Measurements from ENCODE around the gene MMP17.
"Not testable (repeated sequence)": the region's sequence is repeated elsewhere in the genome, so short reads cannot be mapped to it uniquely, and the experiment has no call there.

MMP17 gene

DNA sequence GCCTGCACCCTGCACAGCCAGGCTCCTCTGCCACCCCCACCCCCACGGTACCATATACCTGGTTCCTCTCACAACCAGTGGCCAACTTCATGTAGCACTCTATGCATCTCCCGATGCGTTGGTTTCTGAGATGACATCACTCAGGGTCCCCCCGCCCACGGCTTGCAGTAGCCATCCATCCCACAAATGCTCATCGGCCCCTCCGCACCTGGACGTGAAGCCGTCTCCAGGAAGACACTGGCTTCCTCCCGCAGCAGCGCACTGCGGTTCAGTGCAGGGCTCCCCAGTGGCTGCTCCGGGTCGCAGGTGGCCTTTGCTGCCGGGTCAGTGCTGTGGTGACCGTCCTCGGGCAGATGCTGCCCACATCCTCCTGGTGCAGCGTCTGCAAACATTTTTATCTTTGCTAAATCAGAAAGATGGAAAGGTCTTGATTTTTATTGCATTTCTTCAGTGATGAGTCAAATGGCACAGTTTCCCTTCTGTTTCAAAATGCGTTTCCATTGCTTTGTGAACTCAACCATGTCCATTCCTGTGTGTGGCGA, 27.5 kb upstream of the MMP17 start:
- DNase-seq (ENCODE audit: low spot score) = no peak

DNA sequence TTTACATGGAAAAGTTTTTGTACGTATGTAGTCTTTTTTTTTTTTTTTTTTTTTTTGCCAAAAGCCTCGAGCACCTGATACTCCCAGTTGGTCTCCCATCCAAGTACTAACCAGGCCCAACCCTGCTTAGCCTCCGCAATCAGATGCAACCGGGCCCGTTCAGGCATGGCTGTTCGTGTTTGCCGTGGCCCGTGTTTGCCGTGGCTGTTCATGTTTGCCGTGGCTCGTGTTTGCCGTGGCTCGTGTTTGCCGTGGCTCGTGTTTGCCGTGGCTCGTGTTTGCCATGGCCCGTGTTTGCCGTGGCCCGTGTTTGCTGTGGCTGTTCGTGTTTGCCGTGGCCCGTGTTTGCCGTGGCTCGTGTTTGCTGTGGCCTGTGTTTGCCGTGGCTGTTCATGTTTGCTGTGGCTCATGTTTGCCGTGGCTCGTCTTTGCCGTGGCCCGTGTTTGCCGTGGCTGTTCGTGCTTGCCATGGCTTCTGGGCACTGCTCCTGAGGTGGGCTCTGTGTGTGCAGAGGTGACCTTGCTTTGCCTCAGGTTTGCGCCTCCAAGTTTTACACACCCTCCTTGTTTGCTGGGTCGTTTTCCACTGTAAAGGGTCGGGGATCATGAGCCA, 26.8 kb upstream of the MMP17 start:
- DNase-seq (ENCODE audit: low spot score) = no peak

DNA sequence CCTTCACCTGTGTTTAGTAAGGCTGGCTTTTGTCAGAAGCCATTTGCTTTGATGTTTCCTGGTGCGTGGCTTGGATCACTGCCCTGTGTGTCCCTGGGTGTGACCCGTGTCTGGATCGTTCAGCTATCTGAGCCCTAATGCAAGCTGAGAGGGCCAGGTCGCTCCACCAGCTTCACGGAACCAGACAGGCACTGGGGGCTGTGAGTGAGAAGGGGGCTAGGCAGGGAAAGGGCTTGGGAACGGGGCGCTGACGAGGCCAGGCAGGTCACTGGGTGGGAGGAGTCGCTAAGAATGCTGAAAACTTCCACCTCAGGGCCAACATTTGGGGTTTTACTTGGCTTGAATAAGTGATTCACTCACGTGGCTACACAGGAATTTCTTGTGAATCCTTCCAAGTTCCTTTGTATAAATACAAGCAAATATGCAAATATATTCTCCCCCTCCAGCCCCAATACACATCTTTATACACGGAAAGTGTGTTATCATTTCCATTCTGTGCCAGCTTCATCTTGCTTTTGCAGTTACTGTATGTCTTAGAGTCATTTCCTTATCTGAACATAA, 24.2 kb upstream of the MMP17 start:
- no peak for DNase-seq (ENCODE audit: low spot score)

DNA sequence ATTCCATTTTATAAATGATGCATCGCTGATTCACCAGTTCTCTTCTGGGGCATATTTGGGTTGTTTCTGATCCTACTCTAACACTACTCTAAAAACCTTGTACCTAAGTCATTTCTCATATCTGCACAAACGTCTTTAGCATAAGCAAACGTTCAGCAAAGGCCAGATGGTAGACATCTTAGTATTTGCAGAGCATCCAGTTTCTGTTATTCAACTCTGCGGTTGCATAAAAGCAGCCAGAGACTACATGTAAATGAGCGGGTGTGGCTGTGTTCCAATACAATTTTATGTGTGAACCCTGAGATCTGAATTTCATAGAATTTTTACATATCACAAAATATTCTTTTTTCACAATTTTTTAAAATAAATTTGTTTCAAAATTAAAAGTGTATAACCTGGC, 22.8 kb upstream of the MMP17 start:
- DNase-seq (ENCODE audit: low spot score) = no peak

DNA sequence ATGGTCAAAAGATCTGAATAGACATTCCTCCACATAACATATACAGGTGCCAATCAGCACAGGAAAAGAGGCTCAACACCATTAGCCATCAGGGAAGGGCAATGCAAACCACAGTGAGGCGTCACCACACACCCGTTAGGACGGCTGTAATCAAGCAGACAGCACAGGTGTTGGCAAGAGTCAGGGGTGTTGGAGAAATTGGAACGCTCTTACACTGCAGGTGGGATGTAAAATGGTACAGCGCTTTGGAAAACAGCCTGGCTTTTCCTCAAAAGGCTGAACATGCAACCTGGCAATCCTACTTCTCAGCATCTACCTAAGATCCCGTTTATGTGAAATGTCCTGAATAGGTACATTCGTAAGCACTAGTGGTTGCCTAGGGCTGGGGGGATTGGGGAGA, 21.5 kb upstream of the MMP17 start:
- no peak for DNase-seq (ENCODE audit: low spot score)

DNA sequence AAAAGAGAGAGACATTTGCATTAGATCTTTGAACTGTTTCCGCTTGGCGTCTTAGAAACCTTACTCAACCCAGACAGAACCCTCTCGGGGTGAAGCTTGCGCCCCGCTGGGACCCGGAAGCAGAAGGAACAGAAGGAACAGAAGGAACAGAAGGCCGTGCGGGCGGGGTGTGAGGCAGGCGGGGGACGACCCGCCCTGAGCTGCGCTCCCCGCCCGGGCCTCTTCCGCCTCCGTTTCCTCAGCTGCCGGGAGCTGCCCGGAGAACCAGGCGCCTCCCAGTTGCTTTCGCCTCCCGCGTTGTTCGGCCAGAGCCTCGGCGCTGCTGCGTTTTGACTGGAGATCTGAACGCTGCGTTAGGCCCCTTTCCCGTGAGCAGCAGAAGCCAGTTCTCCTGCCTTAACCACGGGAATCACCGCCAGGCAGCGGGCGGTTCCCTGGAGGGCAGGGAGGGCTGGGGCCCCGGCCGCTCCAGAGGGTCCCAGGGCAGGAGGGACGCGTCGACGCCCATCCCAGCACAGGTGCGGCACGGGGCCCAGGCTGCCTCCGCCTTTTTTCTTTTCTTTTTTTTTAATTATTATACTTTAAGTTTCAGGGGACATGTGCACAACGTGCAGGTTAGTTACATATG, 19.3 kb upstream of the MMP17 start:
- no peak for DNase-seq (ENCODE audit: low spot score)

DNA sequence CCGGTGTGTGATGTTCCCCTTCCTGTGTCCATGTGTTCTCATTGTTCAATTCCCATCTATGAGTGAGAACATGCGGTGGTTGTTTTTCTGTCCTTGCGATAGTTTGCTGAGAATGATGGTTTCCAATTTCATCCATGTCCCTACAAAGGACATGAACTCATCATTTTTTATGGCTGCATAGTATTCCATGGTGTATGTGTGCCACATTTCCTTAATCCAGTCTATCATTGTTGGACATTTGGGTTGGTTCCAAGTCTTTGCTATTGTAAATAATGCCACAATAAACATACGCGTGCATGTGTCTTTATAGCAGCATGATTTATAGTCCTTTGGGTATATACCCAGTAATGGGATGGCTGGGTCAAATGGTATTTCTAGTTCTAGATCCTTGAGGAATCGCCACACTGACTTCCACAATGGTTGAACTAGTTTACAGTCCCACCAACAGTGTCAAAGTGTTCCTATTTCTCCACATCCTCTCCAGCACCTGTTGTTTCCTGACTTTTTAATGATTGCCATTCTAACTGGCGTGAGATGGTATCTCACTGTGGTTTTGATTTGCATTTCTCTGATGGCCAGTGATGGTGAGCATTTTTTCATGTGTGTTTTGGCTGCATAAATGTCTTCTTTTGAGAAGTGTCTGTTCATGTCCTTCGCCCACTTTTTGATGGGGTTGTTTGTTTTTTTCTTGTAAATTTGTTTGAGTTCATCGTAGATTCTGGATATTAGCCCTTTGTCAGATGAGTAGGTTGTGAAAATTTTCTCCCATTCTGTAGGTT, 18.5 kb upstream of the MMP17 start:
- not testable (repeated sequence) for DNase-seq (ENCODE audit: low spot score)

DNA sequence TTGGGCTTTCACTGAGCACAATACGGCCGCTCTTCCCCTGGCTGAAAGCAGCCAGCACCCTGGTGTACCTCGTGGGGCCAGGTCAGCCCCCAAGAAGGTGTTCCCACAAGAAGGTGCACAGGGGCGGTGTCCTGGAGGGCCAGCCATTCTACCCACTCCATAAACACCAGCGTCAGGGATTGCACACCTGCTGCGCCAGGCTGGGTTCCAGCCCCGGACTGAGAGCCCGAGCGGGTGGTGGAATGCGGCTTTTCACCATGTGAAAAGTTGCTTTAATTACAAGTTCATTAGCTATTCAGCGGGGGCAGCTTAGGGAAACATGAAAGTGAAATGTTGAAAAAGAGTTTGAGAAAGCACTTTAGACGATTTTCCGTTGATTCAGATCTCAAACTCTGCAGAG, 17.5 kb upstream of the MMP17 start:
- no peak for DNase-seq (ENCODE audit: low spot score)

DNA sequence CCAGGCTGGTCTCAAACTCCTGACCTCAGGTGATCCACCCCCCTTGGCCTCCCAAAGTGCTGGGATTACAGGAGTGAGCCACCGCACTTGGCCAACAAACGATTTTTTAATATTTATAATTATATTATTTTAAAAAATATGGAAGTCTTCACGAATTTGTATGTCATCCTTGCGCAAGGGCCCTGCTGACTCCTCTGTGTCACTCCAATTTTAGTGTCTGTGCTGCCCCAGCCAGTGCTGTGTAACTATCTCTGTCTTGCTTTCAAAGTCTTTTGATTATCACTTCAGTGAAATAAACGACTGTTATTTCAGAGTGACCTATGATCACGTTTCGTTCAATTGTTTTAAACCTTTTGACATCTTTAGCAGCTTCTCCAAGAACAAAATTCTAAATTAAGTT, 13.1 kb upstream of the MMP17 start:
- no peak for DNase-seq (ENCODE audit: low spot score)

DNA sequence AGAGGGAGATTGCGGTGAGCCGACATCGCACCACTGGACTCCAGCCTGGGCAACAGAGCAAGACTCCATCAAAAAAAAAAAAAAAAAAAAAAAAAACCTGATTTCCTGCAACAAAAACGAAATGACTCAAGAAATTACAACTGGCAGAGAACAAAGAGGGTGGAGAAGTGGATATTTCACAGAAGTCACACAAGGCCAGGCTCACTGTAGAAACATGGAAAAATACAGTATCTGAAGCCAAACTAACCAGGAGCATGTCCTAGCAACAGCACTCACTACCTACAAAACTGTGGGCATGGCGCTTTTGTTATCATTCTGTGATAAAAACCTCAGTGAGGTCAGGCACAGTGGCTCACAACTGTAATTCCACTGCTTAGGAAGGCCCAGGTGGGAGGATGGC, 11.7 kb upstream of the MMP17 start:
- no peak for DNase-seq (ENCODE audit: low spot score)

DNA sequence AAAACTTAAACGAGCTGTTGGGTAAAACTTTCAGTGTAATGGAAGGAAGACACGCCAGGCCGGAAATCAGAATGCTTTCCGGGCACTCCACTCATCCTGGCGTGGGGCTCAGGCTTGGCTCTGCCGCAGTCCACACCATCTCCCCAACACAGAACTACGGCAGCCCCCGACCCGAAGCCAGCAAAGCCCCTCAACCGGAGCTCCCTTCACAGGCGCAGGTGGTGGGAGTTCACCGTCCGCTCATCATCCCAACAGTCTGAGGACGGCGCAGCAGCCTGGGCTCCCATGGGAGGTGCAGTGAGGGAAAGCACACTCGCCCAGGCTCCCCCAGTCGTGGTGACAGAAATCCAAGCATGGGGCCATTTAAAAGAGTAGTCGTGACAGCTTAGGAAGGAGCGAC, 11.0 kb upstream of the MMP17 start:
- no peak for DNase-seq (ENCODE audit: low spot score)

DNA sequence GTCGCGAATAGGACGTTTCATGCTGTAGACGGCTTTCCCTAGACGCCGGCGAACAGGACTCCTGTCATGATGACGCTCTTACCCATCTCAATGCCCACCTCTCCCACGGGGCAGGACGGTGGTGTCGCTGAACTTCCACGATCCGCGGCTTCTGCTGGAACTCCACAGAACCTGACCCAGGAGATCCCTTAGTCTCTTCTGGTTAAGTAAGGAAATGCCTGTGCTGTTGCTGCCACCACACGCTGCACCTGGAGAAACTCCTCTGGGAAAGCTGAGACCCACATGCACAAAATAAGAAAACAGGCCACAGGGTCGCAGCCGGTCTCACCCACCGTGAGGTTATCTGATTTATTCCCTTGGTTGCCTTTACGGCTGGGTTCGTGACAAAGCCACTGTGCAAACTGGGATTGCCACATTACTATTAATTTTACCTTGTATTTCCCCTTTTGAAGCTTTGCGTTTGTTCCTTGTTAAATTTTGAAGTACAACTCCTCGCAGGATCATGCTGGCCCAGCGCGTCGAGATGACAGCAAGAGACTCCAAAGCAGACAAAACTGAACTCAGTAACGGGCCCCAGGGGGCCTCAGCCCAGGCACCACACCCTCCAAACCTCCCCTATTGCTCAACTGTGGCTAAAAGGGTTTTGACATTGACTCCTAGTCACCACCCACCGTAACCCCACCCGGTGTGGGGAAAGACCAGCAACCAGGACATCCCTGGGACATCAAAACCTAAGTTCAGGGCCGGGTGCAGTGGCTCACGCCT, 9.2 kb upstream of the MMP17 start:
- no peak for DNase-seq (ENCODE audit: low spot score)

DNA sequence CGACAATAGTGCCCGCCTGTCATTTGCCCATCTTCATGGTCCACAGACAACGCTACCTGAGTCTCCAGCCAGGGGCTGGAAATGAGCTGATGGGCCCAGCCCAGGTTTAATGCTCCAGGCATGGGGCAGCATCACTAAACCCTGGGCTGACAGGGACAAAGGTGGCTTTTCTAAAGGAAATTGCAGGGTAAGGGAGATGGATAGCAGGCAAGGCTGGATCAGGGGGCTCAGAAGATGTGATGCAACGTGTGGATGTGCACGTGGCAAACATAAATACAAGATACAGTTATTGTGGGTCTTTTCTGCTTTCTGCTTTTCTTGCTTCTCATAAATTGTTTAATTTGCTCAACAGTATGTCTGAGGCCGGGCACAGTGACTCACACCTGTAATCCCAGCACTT, 3.7 kb upstream of the MMP17 start:
- DNase-seq (ENCODE audit: low spot score) = no peak

DNA sequence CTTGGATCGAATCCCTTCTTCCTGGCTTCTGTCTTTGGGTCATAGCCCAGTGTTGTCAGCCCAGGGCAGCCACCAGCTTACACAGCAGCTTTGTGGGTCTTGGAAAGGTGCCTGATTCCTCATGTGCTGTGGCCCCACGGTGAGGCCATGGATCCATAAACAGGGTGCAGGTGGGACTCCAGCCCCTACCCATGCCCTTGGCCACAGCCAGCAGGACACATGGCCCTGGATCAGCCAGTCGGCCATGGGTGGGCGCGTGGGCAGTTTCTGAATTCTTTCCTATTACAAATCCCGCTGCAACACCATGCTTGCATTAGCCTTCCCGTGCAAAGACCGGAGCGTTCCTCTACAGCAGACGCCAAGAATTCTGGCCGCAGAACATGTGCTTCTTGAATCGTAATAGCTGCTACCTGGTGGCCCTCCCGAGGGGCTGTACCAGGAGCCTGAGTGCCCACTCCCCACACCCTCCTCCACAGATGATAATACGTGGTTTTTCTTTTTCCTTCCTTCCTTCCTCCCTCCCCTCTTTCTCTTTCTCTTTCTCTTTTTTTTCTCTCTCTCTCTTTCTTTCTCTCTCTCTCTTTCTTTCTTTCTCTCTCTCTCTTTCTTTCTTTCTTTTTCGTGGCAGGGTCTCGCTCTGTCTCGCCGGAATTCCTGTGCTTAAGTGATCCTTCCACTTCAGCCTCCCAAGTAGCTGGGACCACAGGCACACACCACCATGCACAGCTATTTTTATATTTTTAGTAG, 2.9 kb upstream of the MMP17 start:
- no peak for DNase-seq (ENCODE audit: low spot score)

DNA sequence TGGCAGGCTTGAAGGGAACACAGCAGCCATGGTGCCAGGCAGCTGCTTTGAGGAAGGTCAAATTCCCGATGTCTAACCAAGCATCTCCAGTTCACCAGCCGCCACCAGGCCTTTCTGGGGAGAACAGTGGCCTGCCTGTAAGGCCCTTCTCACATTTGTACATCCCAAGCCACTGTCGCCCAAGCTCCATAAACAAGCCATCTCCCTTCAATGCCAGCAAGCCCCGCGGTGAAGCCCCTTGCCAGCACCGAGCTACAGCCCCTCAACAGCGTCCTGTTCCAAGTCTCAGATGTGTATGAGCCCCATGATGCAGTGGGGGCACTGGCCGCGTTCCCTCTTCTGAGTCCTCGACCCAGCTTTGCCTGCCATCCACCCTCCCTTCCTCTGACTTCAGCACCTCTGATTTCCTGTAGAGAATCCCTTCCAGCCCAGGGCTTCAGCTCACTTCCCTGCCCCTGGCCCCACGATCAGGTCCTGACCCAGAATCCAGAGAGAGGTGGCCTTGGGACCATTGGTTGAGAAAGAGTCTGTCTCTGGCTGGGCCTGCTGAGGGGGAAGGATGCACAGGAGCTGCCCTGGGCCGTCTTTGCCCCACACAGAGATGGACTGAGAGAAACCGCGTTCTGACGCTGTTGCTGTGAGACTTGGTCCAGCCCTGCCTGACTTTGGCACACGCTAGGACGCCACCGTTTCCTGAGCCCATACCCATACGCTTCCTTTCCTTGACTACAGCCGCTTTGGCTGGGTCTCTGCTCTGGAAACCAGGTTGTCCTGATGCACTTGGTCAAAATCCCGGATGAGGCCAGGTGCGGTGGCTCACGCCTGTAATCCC, 1.9 kb upstream of the MMP17 start:
- DNase-seq (ENCODE audit: low spot score) = no peak

DNA sequence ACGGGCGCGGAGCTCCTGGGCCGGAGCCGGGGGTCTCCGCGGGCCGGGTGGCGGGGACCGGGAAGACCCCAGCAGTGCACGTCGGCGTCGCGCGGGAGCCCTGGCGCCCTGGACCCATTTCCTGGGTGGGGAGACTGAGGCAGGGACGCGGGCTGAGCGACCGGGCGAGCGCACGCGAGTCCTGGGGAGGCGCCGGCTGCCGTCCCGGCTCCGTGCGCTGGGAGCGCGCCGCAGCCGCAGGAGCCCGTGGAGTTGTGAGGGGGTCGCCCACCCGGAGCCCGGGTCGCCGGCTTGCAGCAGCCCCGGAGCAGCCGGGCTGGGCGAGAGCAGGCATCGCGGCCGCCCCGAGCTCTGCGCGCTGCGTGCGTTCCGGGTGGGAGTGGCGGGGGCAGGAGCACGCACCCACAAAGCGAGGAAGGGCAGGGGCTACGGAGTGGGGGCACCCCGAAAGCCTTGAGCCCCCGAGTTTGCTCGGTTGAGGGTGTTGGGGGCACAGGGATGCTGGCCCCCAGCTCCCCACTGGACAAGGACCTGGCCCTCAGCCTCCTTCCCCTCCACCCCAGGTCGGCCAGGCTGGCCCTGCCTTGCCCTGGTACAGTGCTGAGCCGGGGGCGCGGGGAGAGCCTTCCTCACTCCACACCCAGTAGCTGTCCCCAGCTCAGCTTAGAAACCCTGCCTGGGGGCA, 620 bp downstream of the MMP17 start:
- peak; percentile 40 for DNase-seq (ENCODE audit: low spot score)

DNA sequence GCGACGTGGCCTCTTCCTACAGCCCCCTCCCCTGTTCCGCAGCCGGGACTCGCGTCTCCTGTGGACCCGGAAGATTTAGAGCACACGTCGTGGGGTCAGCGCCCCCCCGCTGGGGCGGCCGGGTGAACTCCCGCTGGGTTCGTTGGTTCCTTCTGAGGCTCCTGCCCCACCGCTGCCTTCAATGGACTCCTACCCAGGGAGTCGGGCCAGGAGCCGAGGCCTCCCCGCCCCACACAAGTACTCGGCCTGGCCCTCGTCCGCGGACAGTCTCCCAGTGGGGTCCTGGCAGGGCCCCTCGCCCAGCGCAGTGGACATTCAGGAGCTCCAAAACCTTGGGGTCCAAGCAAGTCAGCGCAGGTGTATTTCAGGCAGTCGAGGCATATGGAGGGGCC, 1.2 kb downstream of the MMP17 start:
- no peak for DNase-seq (ENCODE audit: low spot score)

DNA sequence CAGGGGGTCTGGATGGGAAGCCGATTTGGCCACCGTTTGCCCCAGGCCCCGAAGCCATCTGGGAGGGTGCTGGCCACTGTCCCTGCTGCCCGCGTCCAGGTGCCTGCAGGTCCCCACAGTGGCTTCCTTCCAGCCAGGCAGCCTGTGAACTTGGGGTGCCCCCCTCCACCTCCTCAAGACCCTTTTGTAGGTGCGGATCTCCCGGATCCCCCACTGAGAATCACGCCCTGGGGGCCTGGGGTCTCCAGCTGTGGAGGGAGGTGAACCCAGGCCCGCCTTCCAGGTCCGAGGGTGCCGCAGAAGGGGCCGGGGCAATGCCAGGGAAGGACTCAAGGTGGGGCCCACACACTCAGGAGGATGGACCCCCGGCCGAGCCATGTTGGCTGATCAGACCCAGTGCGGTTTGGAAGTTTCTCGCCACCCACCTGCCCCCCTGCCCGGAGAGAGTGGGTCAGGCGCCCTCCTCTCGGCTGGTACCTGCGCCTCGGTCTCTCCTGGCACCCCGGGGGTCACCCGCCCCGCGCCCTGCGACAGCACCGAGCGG, 1.7 kb downstream of the MMP17 start:
- DNase-seq (ENCODE audit: low spot score) = no peak

DNA sequence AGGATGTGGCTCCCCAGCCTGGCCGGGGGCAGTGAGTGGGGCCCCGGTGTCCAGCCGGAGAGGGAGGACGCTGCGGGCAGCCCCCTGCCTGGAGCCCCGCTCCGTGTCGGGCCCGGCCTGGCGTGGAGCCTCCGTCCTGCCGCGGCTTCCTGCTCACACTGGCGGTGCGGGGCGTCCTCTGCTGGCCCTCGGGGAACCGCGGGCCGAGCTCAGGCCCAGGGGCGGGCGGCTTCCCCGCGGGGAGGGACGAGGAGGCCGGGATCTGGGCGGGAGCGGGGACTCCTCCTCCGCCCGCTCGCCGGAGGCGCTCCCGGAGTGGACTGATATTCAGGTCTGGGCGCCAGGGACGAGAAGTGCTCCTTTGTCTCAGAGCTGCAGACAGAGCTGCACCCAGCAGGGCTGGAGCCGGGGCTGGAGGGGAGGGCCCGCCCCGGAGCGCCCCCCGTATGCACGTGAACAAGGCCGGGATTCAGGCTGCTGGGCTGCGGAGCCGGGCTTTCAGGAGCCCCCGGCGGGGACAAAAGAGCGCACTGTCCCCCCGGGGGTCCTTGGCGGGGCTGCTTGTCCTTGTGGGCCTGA, 2.2 kb downstream of the MMP17 start:
- DNase-seq (ENCODE audit: low spot score) = peak; percentile 74
